Activated naive CD4-positive, alpha-beta T cell treated with anti-CD3 and anti-CD28 coated beads, Interleukin-2, amount 10 ng/mL, durations not matched to agents 7 days and 5 days (primary cell): ENCODE measurements around the gene PSMB11.

Source experiments
- CTCF ChIA-PET: fragments of 350-600 bp; sonication (Branson Sonifier 250); formaldehyde crosslinking; loops from one replicate; lab custom pipeline; 2021; ENCODE audit warnings: antibody characterized with exemption; lab: Charles Lee
- DNase-seq: peaks from one replicate; pipeline ENCODE4 v3.0.0-alpha.2; 2020
- H3K27ac Mint-ChIP-seq: one replicate; pipeline ENCODE4 v1.8.0; 2021; ENCODE audit warnings: mild to moderate bottlenecking, moderate library complexity, mixed read lengths
- H3K27me3 Mint-ChIP-seq: one replicate; pipeline ENCODE4 v1.8.0; 2021; ENCODE audit warnings: mild to moderate bottlenecking, mixed read lengths
- H3K36me3 Mint-ChIP-seq: one replicate; pipeline ENCODE4 v1.8.0; 2021; ENCODE audit warnings: mixed read lengths
- H3K4me1 Mint-ChIP-seq: one replicate; pipeline ENCODE4 v1.8.0; 2021; ENCODE audit warnings: mixed read lengths
- H3K4me3 Mint-ChIP-seq: one replicate; pipeline ENCODE4 v1.8.0; 2021; ENCODE audit warnings: mild to moderate bottlenecking, moderate library complexity, mixed read lengths
- H3K9me3 Mint-ChIP-seq: one replicate; pipeline ENCODE4 v1.8.0; 2021; ENCODE audit warnings: mixed read lengths

Gene PSMB11

GRCh38 chr14:23079716-23080115, 37.7 kb downstream of the PSMB11 start:
- Mint-ChIP-seq H3K9me3 (no peaks in the 10 kb centered on the region), H3K36me3 (peaks cover 62% of the 10 kb centered on the region), H3K27ac (no peak overlapping the region), H3K27me3 (no peaks in the 10 kb centered on the region), H3K4me3 (no peak overlapping the region), H3K4me1 (no peaks in the 10 kb centered on the region)
- no peak for DNase-seq
- CTCF ChIA-PET = interaction anchor here (0.6 to 1.7 kb wide), 2 partner anchors 8 to 111 kb away, joined by 3 to 4 read pairs; no protein-coding TSS in a partner anchor

GRCh38 chr14:23080474-23080873, 38.5 kb downstream of the PSMB11 start:
- CTCF ChIA-PET = interaction anchor here (0.8 to 1.7 kb wide), 3 partner anchors 9 to 15 kb away, joined by 3 to 4 read pairs (median 3); partner anchors contain the start of genes ACIN1 and C14orf119
- Mint-ChIP-seq H3K9me3 (no peaks in the 10 kb centered on the region), H3K4me1 (no peaks in the 10 kb centered on the region), H3K36me3 (peaks cover 61% of the 10 kb centered on the region), H3K27me3 (no peaks in the 10 kb centered on the region), H3K4me3 (no peak overlapping the region), H3K27ac (peak overlapping the region; percentile 16)
- DNase-seq = no peak

GRCh38 chr14:23085458-23085857, 43.4 kb downstream of the PSMB11 start:
- no peaks in the 10 kb centered on the region for H3K27me3 Mint-ChIP-seq
- no peak overlapping the region for H3K4me3 Mint-ChIP-seq
- H3K9me3 Mint-ChIP-seq = no peaks in the 10 kb centered on the region
- no peak overlapping the region for H3K27ac Mint-ChIP-seq
- H3K4me1 Mint-ChIP-seq = peaks cover 4% of the 10 kb centered on the region
- CTCF ChIA-PET = interaction anchor here (0.8 to 1.4 kb wide), 4 partner anchors 9 to 35 kb away, joined by 3 to 5 read pairs (median 4); no protein-coding TSS in a partner anchor
- peaks cover 55% of the 10 kb centered on the region for H3K36me3 Mint-ChIP-seq
- no peak for DNase-seq

- H3K4me1 Mint-ChIP-seq = peaks cover 4% of the 10 kb centered on the region
- no peaks in the 10 kb centered on the region for H3K27me3 Mint-ChIP-seq
- H3K4me3 Mint-ChIP-seq = no peak overlapping the region
- H3K27ac Mint-ChIP-seq = no peak overlapping the region
- H3K36me3 Mint-ChIP-seq = peaks cover 48% of the 10 kb centered on the region
- no peak for DNase-seq
- H3K9me3 Mint-ChIP-seq = no peaks in the 10 kb centered on the region
- CTCF ChIA-PET = interaction anchor here (0.8 to 1.0 kb wide), 2 partner anchors 8 to 34 kb away, joined by 3 read pairs; no protein-coding TSS in a partner anchor
Observed at GRCh38 chr14:23086565-23086964, 44.6 kb downstream of the PSMB11 start.

- Mint-ChIP-seq H3K4me1 (peaks cover 19% of the 10 kb centered on the region), H3K27ac (no peak overlapping the region)
Observed at GRCh38 chr14:23089498-23090253, 47.7 kb downstream of the PSMB11 start.

GRCh38 chr14:23090254-23090636, 48.2 kb downstream of the PSMB11 start:
- no peak overlapping the region for H3K27ac Mint-ChIP-seq
- H3K27me3 Mint-ChIP-seq = no peaks in the 10 kb centered on the region
- no peaks in the 10 kb centered on the region for H3K9me3 Mint-ChIP-seq
- DNase-seq = no peak
- no peak overlapping the region for H3K4me3 Mint-ChIP-seq
- peaks cover 53% of the 10 kb centered on the region for H3K36me3 Mint-ChIP-seq
- CTCF ChIA-PET = interaction anchor here (1.3 to 4.6 kb wide), 2 partner anchors 13 to 21 kb away, joined by 7 to 23 read pairs; no protein-coding TSS in a partner anchor
- H3K4me1 Mint-ChIP-seq = peaks cover 19% of the 10 kb centered on the region

More at GRCh38 chr14:23089498-23090253, 47.7 kb downstream of the PSMB11 start:
- Mint-ChIP-seq H3K36me3 (peaks cover 57% of the 10 kb centered on the region), H3K4me3 (no peak overlapping the region), H3K27me3 (no peaks in the 10 kb centered on the region), H3K9me3 (no peaks in the 10 kb centered on the region)
- CTCF ChIA-PET = interaction anchor here (1.3 to 4.6 kb wide), 2 partner anchors 13 to 21 kb away, joined by 7 to 23 read pairs; no protein-coding TSS in a partner anchor
- DNase-seq = no peak

GRCh38 chr14:23091294-23092225, 49.5 kb downstream of the PSMB11 start:
- no peaks in the 10 kb centered on the region for H3K9me3 Mint-ChIP-seq
- no peak overlapping the region for H3K4me3 Mint-ChIP-seq
- H3K36me3 Mint-ChIP-seq = peaks cover 42% of the 10 kb centered on the region
- DNase-seq = no peak
- CTCF ChIA-PET = interaction anchor here (0.6 to 4.6 kb wide), 6 partner anchors 11 to 202 kb away, joined by 3 to 23 read pairs (median 3); no protein-coding TSS in a partner anchor
- no peaks in the 10 kb centered on the region for H3K27me3 Mint-ChIP-seq
- peaks cover 21% of the 10 kb centered on the region for H3K4me1 Mint-ChIP-seq
- H3K27ac Mint-ChIP-seq = no peak overlapping the region

- no peak overlapping the region for H3K27ac Mint-ChIP-seq
- CTCF ChIA-PET = interaction anchor here (1.3 to 4.6 kb wide), 3 partner anchors 16 to 119 kb away, joined by 3 to 23 read pairs (median 10); no protein-coding TSS in a partner anchor
- peaks cover 30% of the 10 kb centered on the region for H3K4me1 Mint-ChIP-seq
- H3K36me3 Mint-ChIP-seq = peaks cover 43% of the 10 kb centered on the region
- no peak overlapping the region for H3K4me3 Mint-ChIP-seq
- no peak for DNase-seq
- no peaks in the 10 kb centered on the region for H3K9me3 Mint-ChIP-seq
- H3K27me3 Mint-ChIP-seq = no peaks in the 10 kb centered on the region
Observed at GRCh38 chr14:23093104-23093503, 51.1 kb downstream of the PSMB11 start.

- H3K4me3 Mint-ChIP-seq = no peak overlapping the region
- peaks cover 43% of the 10 kb centered on the region for H3K36me3 Mint-ChIP-seq
- no peaks in the 10 kb centered on the region for H3K9me3 Mint-ChIP-seq
- CTCF ChIA-PET = interaction anchor here (2.6 kb wide), 1 partner anchor 16 kb away, joined by 26 read pairs; no protein-coding TSS in a partner anchor
- H3K27ac Mint-ChIP-seq = no peak overlapping the region
- DNase-seq = no peak
- H3K27me3 Mint-ChIP-seq = no peaks in the 10 kb centered on the region
- H3K4me1 Mint-ChIP-seq = peaks cover 30% of the 10 kb centered on the region
Observed at GRCh38 chr14:23093526-23093925, 51.5 kb downstream of the PSMB11 start.
